Prostate gland (tissue), 2 donors: ENCODE data around the gene POLK. TPM values are rescaled to one million over a fixed set of nuclear protein-coding genes. Genes with fewer than 3 reads are reported as not detected.

Source experiments
- DNase-seq: peaks from one replicate; pipeline ENCODE4 v3.0.0-alpha.2; 2019; ENCODE audit warnings: low spot score
- H3K27ac ChIP-seq, 2 donors: fragments of 200-600 bp; sonication (generic); 2 replicates each; pipeline ENCODE4 v1.5.1; 2017 to 2019
- H3K27me3 ChIP-seq: fragments of 200-600 bp; sonication (generic); replicated peaks from 2 replicates; pipeline ENCODE4 v1.5.1; 2019; ENCODE audit not compliant: insufficient read depth
- H3K36me3 ChIP-seq, 2 donors: fragments of 200-600 bp; sonication (generic); 1 replicate in 1 of 2; 2 replicates in 1 of 2; pipeline versions ENCODE4 v1.5.1 to v1.8.1; 2017 to 2019
- H3K4me1 ChIP-seq: fragments of 200-600 bp; sonication (generic); replicated peaks from 2 replicates; pipeline ENCODE4 v1.5.1; 2019
- H3K4me3 ChIP-seq, 2 donors: fragments of 200-600 bp; sonication (generic); 2 replicates each; pipeline ENCODE4 v1.5.1; 2017 to 2019
- H3K9me3 ChIP-seq: fragments of 200-600 bp; sonication (generic); 2 replicates; pipeline ENCODE4 v1.5.1; 2017
- POLR2A ChIP-seq: fragments of 450-650 bp; IDR thresholded peaks from one replicate; pipeline ENCODE4 v1.6.1; 2016; ENCODE audit warnings: antibody characterized with exemption, mild to moderate bottlenecking
- POLR2AphosphoS5 ChIP-seq: sonication (generic); formaldehyde crosslinking; IDR thresholded peaks from one replicate; pipeline ENCODE4 v1.6.1; 2017; ENCODE audit warnings: antibody characterized with exemption
- WGBS: methylation state at CpG from one replicate; pipeline ENCODE4 v1.1.5; 2018; 5-methylcytosine and 5-hydroxymethylcytosine counted together
- intact Hi-C: fragments of 100-400 bp; cut with DNase I; formaldehyde crosslinking; loops from one replicate; pipeline ENCODE4 v1.14.2; 2022
- total RNA-seq, 2 donors: library from RNA; depleted of rRNA; stranded (reverse); fragments of >200 nt; gene quantifications; one replicate each; pipeline ENCODE4 v1.1.0, GENCODE V29; 2016
- TF ChIP-seq, protein P1 (sequence below), 4 experiments: fragments of 200-600 bp in 2 of 4; fragments of 450-650 bp in 2 of 4; sonication (generic) in 2 of 4; IDR thresholded peaks; 1 replicate in 3 of 4; 2 replicates in 1 of 4; pipeline ENCODE4 v1.5.1; 2016 to 2019; ENCODE audit warnings: antibody characterized with exemption in 4 of 4, mild to moderate bottlenecking in 2 of 4, moderate library complexity in 2 of 4

POLK gene
- total RNA-seq, 2 donors from 2014 or later = 28.4 to 33.6 TPM

GRCh38 chr5:75584641-75585040 is 73.0 kb downstream of the POLK start:
- Histone ChIP-seq H3K27me3 (no peaks in the 10 kb centered on the region), H3K36me3 (no peaks in the 10 kb centered on the region), H3K27ac (no peak overlapping the region), H3K4me1 (no peaks in the 10 kb centered on the region), H3K4me3 (no peak overlapping the region), H3K9me3 (no peaks in the 10 kb centered on the region)
- intact Hi-C loops = no loop called here
- TF ChIP-seq, protein P1, sequence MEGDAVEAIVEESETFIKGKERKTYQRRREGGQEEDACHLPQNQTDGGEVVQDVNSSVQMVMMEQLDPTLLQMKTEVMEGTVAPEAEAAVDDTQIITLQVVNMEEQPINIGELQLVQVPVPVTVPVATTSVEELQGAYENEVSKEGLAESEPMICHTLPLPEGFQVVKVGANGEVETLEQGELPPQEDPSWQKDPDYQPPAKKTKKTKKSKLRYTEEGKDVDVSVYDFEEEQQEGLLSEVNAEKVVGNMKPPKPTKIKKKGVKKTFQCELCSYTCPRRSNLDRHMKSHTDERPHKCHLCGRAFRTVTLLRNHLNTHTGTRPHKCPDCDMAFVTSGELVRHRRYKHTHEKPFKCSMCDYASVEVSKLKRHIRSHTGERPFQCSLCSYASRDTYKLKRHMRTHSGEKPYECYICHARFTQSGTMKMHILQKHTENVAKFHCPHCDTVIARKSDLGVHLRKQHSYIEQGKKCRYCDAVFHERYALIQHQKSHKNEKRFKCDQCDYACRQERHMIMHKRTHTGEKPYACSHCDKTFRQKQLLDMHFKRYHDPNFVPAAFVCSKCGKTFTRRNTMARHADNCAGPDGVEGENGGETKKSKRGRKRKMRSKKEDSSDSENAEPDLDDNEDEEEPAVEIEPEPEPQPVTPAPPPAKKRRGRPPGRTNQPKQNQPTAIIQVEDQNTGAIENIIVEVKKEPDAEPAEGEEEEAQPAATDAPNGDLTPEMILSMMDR (IDR thresholded peaks at IDR 0.05) = peak in 3 of 4 experiments; percentile 27 to 35 (median 29)
- TF ChIP-seq POLR2AphosphoS5 (no peak), POLR2A (no peak)
- 76% methylated on average over 2 of the region's 2 CpGs for WGBS
- no peak for DNase-seq

- H3K36me3 ChIP-seq = no peaks in the 10 kb centered on the region
- WGBS = 69% methylated on average over 3 of the region's 3 CpGs
- intact Hi-C loops = no loop called here
Observed at GRCh38 chr5:75588666-75589065, 77.0 kb downstream of the POLK start.

DNA sequence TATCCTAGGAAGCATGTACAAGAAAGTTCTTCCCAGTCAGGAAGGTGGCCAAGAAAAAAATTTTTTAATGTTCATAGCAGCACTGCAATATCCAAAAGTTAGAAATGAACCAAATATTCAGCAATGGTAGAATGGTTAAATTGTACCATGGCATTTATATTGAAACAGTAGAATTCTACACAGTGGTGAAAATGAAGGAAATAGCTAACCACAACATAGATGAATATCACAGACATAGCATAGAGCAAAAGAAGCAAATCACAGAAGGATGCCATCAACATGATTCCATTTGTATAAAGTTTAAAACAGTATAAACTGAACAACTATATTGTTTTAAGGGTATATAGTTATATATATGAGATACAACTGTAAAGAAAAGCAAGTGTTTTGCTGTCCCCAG is 88.8 kb downstream of the POLK start:
- H3K27ac ChIP-seq = no peak overlapping the region
- no peaks in the 10 kb centered on the region for H3K36me3 ChIP-seq

More at GRCh38 chr5:75588666-75589065, 77.0 kb downstream of the POLK start:
- DNase-seq = no peak
- no peaks in the 10 kb centered on the region for H3K27me3 ChIP-seq
- no peak overlapping the region for H3K27ac ChIP-seq
- no peaks in the 10 kb centered on the region for H3K4me1 ChIP-seq
- H3K9me3 ChIP-seq = no peaks in the 10 kb centered on the region
- H3K4me3 ChIP-seq = no peak overlapping the region
- TF ChIP-seq POLR2AphosphoS5 (no peak), POLR2A (no peak)
- TF ChIP-seq, protein P1 (IDR thresholded peaks at IDR 0.05) = no peak

DNA sequence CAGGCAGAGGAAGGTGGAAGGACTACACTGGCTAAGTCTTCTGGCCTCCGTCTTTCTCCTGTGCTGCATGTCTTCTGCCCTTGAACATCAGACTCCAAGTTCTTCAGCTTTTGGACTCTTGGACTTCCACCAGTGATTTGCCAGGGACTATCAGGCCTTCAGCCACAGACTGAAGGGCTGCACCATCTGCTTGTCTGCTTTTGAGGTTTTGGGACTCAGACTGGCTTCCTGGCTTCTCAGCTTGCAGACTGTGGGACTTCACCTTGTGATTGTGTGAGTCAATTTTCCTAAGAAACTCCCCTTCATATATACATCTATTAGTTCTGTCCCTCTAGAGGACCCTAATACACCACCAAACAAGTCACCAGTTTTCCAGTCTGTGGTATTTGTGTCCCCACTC is 89.9 kb downstream of the POLK start:
- intact Hi-C loops = no loop called here
- WGBS = 89% methylated on average over 1 of the region's 1 CpG
- no peak overlapping the region for H3K4me3 ChIP-seq
- H3K36me3 ChIP-seq = no peaks in the 10 kb centered on the region
- H3K27me3 ChIP-seq = no peaks in the 10 kb centered on the region
- no peak for TF ChIP-seq POLR2AphosphoS5
- TF ChIP-seq, protein P1 (IDR thresholded peaks at IDR 0.05) = no peak
- no peak for TF ChIP-seq POLR2A
- H3K27ac ChIP-seq = no peak overlapping the region
- no peaks in the 10 kb centered on the region for H3K4me1 ChIP-seq
- DNase-seq = no peak
- no peaks in the 10 kb centered on the region for H3K9me3 ChIP-seq

More for the DNA sequence above, 88.8 kb downstream of the POLK start:
- no peak for TF ChIP-seq POLR2AphosphoS5
- TF ChIP-seq POLR2A = no peak
- TF ChIP-seq, protein P1 (IDR thresholded peaks at IDR 0.05) = no peak
- H3K4me1 ChIP-seq = no peaks in the 10 kb centered on the region
- H3K4me3 ChIP-seq = no peak overlapping the region
- H3K27me3 ChIP-seq = no peaks in the 10 kb centered on the region
- no peaks in the 10 kb centered on the region for H3K9me3 ChIP-seq
- DNase-seq = no peak
- intact Hi-C loops = no loop called here

- 97% methylated on average over 3 of the region's 3 CpGs for WGBS
Observed at GRCh38 chr5:75601996-75602395, 90.3 kb downstream of the POLK start.

More at GRCh38 chr5:75601996-75602395, 90.3 kb downstream of the POLK start:
- TF ChIP-seq POLR2AphosphoS5 = no peak
- TF ChIP-seq, protein P1 (IDR thresholded peaks at IDR 0.05) = no peak
- TF ChIP-seq POLR2A = no peak
- Histone ChIP-seq H3K27ac (no peak overlapping the region), H3K36me3 (no peaks in the 10 kb centered on the region), H3K27me3 (no peaks in the 10 kb centered on the region), H3K4me3 (no peak overlapping the region), H3K4me1 (no peaks in the 10 kb centered on the region), H3K9me3 (no peaks in the 10 kb centered on the region)
- intact Hi-C loops = no loop called here
- DNase-seq = no peak
